ENCODE measurements around the gene NCF1. TPM values are rescaled to one million over a fixed set of nuclear protein-coding genes. Genes with fewer than 3 reads are reported as not detected.
"Not testable (repeated sequence)": the region's sequence is repeated elsewhere in the genome, so short reads cannot be mapped to it uniquely, and the experiment has no call there.

The NCF1 gene
- total RNA-seq, result 2.6 and 3.2 TPM in 2 replicates

- not testable (repeated sequence) for FAIRE-seq; H3K27me3 ChIP-seq (ENCODE audit: control insufficient read depth, insufficient read depth, low read length); H3K4me3 ChIP-seq (ENCODE audit: low read depth, low read length); DNase-seq (ENCODE audit: low read depth); H3K36me3 ChIP-seq (ENCODE audit: control insufficient read depth, insufficient read depth, low read length)
Measured at GRCh38 chr7:74773760-74774750, at the start of gene NCF1. Gene NCF1 (plus strand): TSS chr7:74774011. CDS start chr7:74774032, 21 bp downstream.

- FAIRE-seq (no peak), DNase-seq (ENCODE audit: low read depth) (no peak)
- H3K27me3 ChIP-seq (ENCODE audit: control insufficient read depth, insufficient read depth, low read length), result no peaks in the 10 kb centered on the region
- no peak overlapping the region for H3K4me3 ChIP-seq (ENCODE audit: low read depth, low read length)
- no peak for TF ChIP-seq CTCF (IDR thresholded peaks at IDR 0.05; ENCODE audit: insufficient read depth, low read length, severe bottlenecking)
- H3K36me3 ChIP-seq (ENCODE audit: control insufficient read depth, insufficient read depth, low read length), result peaks cover 4% of the 10 kb centered on the region
Measured at GRCh38 chr7:74725840-74726239, 48.0 kb upstream of the NCF1 start.

GRCh38 chr7:74726309-74727101 lies 47.3 kb upstream of the NCF1 start:
- no peak for DNase-seq (ENCODE audit: low read depth)
- Histone ChIP-seq H3K27me3 (ENCODE audit: control insufficient read depth, insufficient read depth, low read length) (no peaks in the 10 kb centered on the region), H3K4me3 (ENCODE audit: low read depth, low read length) (no peak overlapping the region), H3K36me3 (ENCODE audit: control insufficient read depth, insufficient read depth, low read length) (peaks cover 4% of the 10 kb centered on the region)
- no peak for FAIRE-seq
- no peak for TF ChIP-seq CTCF (IDR thresholded peaks at IDR 0.05; ENCODE audit: insufficient read depth, low read length, severe bottlenecking)

GRCh38 chr7:74728686-74729085 lies 45.1 kb upstream of the NCF1 start:
- not testable (repeated sequence) for H3K36me3 ChIP-seq (ENCODE audit: control insufficient read depth, insufficient read depth, low read length); H3K27me3 ChIP-seq (ENCODE audit: control insufficient read depth, insufficient read depth, low read length); FAIRE-seq; DNase-seq (ENCODE audit: low read depth); H3K4me3 ChIP-seq (ENCODE audit: low read depth, low read length)

- DNase-seq (ENCODE audit: low read depth); H3K36me3 ChIP-seq (ENCODE audit: control insufficient read depth, insufficient read depth, low read length); FAIRE-seq: not testable (repeated sequence)
Measured at GRCh38 chr7:74730186-74730585, 43.6 kb upstream of the NCF1 start.

GRCh38 chr7:74739974-74740703 lies 33.7 kb upstream of the NCF1 start:
- not testable (repeated sequence) for DNase-seq (ENCODE audit: low read depth); FAIRE-seq

More at GRCh38 chr7:74730186-74730585, 43.6 kb upstream of the NCF1 start:
- not testable (repeated sequence) for H3K4me3 ChIP-seq (ENCODE audit: low read depth, low read length); H3K27me3 ChIP-seq (ENCODE audit: control insufficient read depth, insufficient read depth, low read length)

GRCh38 chr7:74743936-74744557 lies 29.8 kb upstream of the NCF1 start:
- not testable (repeated sequence) for DNase-seq (ENCODE audit: low read depth); H3K4me3 ChIP-seq (ENCODE audit: low read depth, low read length)

More at GRCh38 chr7:74739974-74740703, 33.7 kb upstream of the NCF1 start:
- not testable (repeated sequence) for H3K36me3 ChIP-seq (ENCODE audit: control insufficient read depth, insufficient read depth, low read length); H3K27me3 ChIP-seq (ENCODE audit: control insufficient read depth, insufficient read depth, low read length); H3K4me3 ChIP-seq (ENCODE audit: low read depth, low read length)

GRCh38 chr7:74753921-74754482 lies 19.8 kb upstream of the NCF1 start:
- DNase-seq (ENCODE audit: low read depth); H3K27me3 ChIP-seq (ENCODE audit: control insufficient read depth, insufficient read depth, low read length); FAIRE-seq; H3K36me3 ChIP-seq (ENCODE audit: control insufficient read depth, insufficient read depth, low read length); H3K4me3 ChIP-seq (ENCODE audit: low read depth, low read length): not testable (repeated sequence)

More at GRCh38 chr7:74743936-74744557, 29.8 kb upstream of the NCF1 start:
- FAIRE-seq; H3K27me3 ChIP-seq (ENCODE audit: control insufficient read depth, insufficient read depth, low read length); H3K36me3 ChIP-seq (ENCODE audit: control insufficient read depth, insufficient read depth, low read length): not testable (repeated sequence)

GRCh38 chr7:74756673-74757072 lies 17.1 kb upstream of the NCF1 start:
- H3K27me3 ChIP-seq (ENCODE audit: control insufficient read depth, insufficient read depth, low read length); H3K4me3 ChIP-seq (ENCODE audit: low read depth, low read length); FAIRE-seq; DNase-seq (ENCODE audit: low read depth); H3K36me3 ChIP-seq (ENCODE audit: control insufficient read depth, insufficient read depth, low read length): not testable (repeated sequence)

GRCh38 chr7:74758268-74758667 lies 15.5 kb upstream of the NCF1 start:
- H3K36me3 ChIP-seq (ENCODE audit: control insufficient read depth, insufficient read depth, low read length); DNase-seq (ENCODE audit: low read depth); H3K4me3 ChIP-seq (ENCODE audit: low read depth, low read length); H3K27me3 ChIP-seq (ENCODE audit: control insufficient read depth, insufficient read depth, low read length); FAIRE-seq: not testable (repeated sequence)

GRCh38 chr7:74758982-74759381 lies 14.8 kb upstream of the NCF1 start:
- DNase-seq (ENCODE audit: low read depth); H3K36me3 ChIP-seq (ENCODE audit: control insufficient read depth, insufficient read depth, low read length); H3K27me3 ChIP-seq (ENCODE audit: control insufficient read depth, insufficient read depth, low read length); H3K4me3 ChIP-seq (ENCODE audit: low read depth, low read length); FAIRE-seq: not testable (repeated sequence)
